Stimulated activated CD4-positive, alpha-beta T cell treated with anti-CD3 and anti-CD28 coated beads, Interleukin-15, amount 100 ng/mL, for 1 hour (primary cell): ENCODE data around the gene SERPINA9.

Experiments
- DNase-seq, 2 donors: peaks; one replicate each; pipeline ENCODE4 v3.0.0-alpha.2; 2020; ENCODE audit warnings: low read depth in 1 of 2, low spot score in 1 of 2

The SERPINA9 gene

GRCh38 chr14:94462763-94463572 is 13.0 kb downstream of the SERPINA9 start:
- no peak for DNase-seq

- DNase-seq = no peak
Observed at GRCh38 chr14:94462219-94462551, 13.8 kb downstream of the SERPINA9 start.

DNA sequence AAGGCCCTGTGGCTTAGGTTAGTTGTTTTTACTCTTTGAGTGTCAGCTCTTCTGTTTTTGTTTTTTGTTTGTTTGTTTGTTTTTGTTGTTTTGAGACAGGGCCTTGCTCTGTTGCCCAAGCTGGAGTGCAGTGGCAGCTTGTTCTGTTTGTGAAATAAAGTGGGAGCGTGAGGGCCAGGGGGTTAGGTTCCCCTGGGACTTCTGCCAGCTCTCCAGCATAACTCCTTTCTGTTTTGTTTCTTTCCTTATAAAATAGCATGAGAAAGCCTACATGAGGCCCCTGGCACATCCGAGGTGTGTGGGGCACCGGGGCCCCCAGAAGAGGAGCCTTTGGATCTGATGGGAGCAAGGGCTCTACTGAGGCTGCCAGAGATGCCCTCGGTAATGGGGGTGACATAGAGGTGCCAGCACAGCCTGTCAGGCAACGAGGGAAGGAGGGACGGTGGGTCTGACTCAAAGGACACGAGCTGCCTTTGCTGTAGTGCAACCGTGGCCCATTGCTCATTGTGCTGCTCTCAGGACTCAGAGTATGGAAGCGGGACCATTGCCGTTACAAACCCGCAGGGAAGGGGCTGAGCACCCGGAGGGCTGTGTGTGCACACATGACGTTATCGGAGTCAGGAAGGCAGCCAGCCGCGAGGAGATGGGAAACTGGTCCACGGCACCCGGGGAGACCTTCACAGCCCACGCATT is 14.3 kb downstream of the SERPINA9 start:
- no peak for DNase-seq

DNA sequence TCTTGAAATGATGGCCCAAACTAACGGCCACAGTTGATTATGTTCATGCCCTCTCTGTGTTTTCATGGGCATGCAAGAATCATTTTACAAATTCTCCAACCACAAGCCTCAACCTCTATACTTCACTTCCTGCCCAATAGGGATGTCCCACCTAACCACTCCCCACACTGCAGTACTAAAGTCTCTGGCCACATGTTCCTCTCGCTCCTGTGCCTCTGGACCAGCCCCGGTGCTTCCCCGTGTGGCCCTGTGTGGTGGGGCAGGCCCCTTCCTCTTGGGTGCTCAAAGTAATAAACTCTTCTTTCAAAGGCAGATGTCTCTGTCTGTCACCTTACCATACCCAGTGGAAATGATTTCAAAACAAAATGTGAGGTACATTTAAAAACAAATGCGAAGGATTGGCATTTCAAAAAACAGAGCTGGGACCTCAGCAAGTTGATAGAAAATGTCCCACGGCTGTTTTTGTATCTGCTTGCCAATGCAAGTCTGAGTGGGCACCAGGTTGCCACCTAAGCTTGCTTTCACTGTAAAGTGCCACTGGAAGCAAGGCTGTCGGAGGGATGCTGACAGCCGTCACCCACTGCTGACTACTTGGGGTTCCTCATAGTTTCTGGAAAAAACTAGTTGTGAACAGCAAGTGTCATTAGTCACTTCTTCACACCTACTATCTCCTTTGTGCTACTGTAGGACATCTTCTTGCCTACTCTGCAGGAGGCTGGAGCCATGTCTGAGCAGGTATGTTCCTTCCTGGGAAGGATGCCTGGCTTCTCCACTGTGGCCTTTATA is 15.2 kb downstream of the SERPINA9 start:
- no peak for DNase-seq

- no peak for DNase-seq
Observed at GRCh38 chr14:94458558-94459205, 17.3 kb downstream of the SERPINA9 start.

- DNase-seq = no peak
Observed at GRCh38 chr14:94458096-94458495, 17.9 kb downstream of the SERPINA9 start.

DNA sequence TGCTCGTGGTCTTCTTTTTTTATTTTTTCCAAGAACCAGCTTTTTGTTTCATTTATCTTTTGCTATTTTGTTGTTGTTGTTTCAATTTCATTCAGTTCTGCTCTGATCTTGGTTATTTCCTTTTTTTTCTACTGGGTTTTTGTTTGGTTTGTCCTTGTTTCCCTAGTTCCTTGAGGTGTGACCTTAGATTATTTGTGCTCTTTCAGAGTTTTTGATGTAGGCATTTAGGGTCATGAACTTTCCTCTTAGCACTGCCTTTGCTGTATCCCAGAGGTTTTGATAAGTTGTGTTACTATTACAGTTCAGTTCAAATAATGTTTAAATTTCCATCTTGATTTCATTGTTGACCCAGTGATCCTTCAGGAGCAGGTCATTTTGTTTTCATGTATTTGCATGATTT is 20.1 kb downstream of the SERPINA9 start:
- DNase-seq = no peak

DNA sequence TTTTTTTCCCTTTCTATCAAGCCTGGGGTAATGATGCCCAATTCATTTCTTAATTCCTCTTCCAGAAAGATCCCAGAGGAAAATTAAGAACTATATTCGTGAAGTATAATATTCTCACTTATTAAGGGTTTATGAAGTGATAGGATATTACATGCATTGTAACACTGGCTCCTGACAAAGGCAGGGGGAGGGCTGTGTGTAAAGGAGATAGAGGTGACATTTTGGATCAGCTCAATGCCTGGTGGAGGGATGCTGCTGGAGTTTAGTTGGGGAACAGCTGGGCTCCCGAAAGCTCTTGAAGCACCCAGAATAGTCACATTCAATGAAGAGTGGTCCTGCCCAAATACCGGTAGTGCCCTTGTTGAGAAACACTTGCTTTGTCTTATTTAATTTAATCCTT is 24.2 kb downstream of the SERPINA9 start:
- no peak for DNase-seq

DNA sequence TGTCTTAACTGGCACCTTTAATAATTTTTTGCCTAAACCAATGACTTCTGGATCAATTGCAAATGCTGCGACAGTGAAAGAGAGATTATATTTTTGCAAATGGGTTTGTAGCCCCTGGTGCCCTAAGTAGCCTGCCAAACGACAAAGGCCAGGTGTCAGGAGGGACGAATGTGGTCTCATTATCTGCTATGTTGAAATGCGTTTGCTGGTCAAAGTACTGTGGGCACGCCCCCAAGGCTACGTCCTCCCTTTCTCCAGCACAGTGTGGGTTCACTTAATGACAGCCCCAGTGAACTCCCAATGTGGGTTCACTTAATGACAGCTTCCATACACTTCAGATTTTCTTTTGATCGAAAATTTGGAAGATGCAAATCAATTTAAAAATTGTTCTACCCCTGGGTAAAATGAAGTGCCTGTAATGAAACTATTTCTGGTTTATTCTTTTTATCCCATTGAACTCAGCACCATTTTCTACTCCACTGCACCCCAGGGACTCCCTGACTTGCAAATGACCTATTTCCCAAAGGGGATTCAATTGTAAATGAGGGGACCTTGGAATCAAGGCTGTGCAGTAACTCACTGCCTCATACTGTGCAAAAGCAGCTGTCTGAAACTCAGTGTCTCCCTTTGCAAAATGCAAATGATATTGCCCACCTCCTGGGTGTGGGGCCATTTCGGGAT is 24.8 kb downstream of the SERPINA9 start:
- no peak for DNase-seq

DNA sequence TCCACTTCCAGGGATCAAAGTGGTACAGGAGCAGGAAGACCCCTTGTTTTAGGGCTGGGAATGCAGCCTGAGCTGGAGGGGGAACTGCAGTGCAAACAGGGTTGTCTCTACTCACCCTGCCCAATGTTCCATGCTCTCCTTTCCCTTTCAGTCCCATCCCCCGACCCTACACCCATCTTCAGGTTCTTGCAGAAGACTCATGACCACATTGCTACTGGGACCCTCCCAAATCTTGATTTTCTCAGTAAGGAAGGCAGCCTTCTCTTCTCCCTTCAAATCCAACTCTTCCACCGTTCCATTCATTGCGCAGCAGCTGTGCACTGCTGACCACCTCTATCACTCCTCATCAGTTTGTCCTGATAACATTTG is 25.3 kb downstream of the SERPINA9 start:
- DNase-seq = no peak

GRCh38 chr14:94449930-94450329 is 26.1 kb downstream of the SERPINA9 start:
- DNase-seq = no peak

DNA sequence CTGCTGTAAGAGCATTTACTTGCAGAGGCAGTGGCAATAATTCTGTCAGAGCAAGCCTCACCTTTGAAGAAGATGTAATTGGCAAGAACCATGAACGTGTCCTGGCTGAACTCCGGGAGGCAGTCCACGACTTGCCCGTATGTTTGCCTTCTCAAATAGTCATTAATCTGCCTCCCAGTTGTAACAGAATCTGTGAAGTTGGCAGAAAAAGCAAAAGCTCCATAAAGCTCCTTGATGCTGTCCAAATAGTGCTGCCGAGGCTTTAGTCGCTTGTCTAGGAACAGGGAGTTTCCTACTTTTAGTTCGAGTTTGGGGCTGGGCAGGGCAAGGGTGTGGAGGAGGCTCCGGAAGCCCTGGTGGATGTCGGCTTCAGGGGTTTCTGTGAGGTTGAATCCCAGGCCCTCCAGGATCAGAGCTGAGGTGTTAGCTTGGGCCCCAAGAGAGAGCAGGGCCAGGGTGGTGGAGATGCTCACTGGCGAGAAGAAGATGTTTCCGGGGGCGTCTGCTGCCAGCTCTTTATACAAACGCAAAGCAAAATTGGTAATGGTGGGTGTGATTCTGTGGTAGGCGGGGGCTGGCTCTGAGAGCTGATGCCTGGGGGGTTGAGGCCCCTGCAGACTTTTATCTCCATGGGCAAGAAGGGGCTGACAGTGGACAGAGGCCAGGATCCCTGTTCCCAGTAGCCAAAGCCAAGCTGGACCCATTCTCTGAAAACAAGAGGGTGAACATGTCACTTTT is 27.8 kb downstream of the SERPINA9 start:
- DNase-seq = no peak

GRCh38 chr14:94447206-94447605 is 28.8 kb downstream of the SERPINA9 start:
- no peak for DNase-seq

GRCh38 chr14:94446126-94446525 is 29.9 kb downstream of the SERPINA9 start:
- no peak for DNase-seq

- no peak for DNase-seq
Observed at GRCh38 chr14:94445003-94445402, 31.0 kb downstream of the SERPINA9 start.

- no peak for DNase-seq
Observed at GRCh38 chr14:94441531-94442205, 34.3 kb downstream of the SERPINA9 start.

- no peak for DNase-seq
Observed at GRCh38 chr14:94441130-94441529, 34.9 kb downstream of the SERPINA9 start.

GRCh38 chr14:94439453-94440057 is 36.4 kb downstream of the SERPINA9 start:
- DNase-seq = no peak

GRCh38 chr14:94428610-94429009 is 47.4 kb downstream of the SERPINA9 start:
- no peak for DNase-seq
